ENCODE measurements around the gene DFFB. TPM values are rescaled to one million over a fixed set of nuclear protein-coding genes. Genes with fewer than 3 reads are reported as not detected.

DFFB gene
- total RNA-seq, 1 donor from 2014 or later = 11.3 TPM

DNA sequence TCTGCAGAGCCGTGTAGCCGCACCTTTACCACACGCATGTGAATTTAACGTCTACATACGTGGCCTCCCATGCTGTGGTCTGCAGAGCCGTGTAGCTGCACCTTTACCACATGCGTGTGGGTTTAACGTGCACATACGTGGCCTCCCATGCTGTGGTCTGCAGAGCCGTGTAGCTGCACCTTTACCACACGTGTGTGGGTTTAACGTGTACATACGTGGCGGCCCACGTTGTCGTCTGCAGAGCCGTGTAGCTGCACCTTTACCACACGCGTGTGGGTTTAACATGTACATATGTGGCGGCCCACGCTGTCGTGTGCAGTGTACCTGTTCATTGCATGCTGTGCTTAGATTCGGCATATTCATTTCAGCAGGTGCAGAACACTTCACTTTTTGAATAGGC is 17.5 kb downstream of the DFFB start:
- Mint-ChIP-seq H3K9me3 (peaks cover 9% of the 10 kb centered on the region), H3K4me1 (no peaks in the 10 kb centered on the region), H3K27me3 (ENCODE audit: low read depth) (no peaks in the 10 kb centered on the region), H3K36me3 (ENCODE audit: low read depth) (peaks cover 24% of the 10 kb centered on the region), H3K27ac (ENCODE audit: unreplicated experiment) (no peak overlapping the region), H3K4me3 (no peak overlapping the region)
- TF ChIP-seq, protein P1, sequence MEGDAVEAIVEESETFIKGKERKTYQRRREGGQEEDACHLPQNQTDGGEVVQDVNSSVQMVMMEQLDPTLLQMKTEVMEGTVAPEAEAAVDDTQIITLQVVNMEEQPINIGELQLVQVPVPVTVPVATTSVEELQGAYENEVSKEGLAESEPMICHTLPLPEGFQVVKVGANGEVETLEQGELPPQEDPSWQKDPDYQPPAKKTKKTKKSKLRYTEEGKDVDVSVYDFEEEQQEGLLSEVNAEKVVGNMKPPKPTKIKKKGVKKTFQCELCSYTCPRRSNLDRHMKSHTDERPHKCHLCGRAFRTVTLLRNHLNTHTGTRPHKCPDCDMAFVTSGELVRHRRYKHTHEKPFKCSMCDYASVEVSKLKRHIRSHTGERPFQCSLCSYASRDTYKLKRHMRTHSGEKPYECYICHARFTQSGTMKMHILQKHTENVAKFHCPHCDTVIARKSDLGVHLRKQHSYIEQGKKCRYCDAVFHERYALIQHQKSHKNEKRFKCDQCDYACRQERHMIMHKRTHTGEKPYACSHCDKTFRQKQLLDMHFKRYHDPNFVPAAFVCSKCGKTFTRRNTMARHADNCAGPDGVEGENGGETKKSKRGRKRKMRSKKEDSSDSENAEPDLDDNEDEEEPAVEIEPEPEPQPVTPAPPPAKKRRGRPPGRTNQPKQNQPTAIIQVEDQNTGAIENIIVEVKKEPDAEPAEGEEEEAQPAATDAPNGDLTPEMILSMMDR (conservative IDR thresholded peaks at IDR 0.05) = no peak
- DNase-seq (ENCODE audit: low read depth, low spot score) = no peak

DNA sequence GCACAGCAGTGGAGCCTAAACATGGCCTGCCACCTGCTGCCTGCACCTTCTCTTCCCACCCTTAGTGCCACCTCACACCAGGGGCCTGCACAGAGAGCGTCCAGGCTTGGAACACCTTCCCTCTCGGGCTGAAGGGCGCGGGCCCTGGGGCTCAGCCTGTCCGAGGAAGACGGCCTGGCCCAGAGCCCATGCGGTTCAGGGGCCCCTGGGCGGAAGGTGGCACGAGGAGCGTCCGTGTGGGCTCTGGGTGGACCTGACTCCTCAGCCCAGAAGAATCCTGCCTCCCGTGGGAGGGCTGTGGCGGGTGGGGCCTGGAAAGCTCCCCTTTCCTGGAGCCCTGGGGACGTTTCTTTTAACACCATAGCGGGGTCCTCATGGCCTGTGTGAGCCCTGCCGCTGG is 19.4 kb downstream of the DFFB start:
- Mint-ChIP-seq H3K27ac (ENCODE audit: unreplicated experiment) (no peak overlapping the region), H3K36me3 (ENCODE audit: low read depth) (peaks cover 28% of the 10 kb centered on the region), H3K4me1 (no peaks in the 10 kb centered on the region), H3K9me3 (peaks cover 9% of the 10 kb centered on the region), H3K4me3 (no peak overlapping the region), H3K27me3 (ENCODE audit: low read depth) (no peaks in the 10 kb centered on the region)
- DNase-seq (ENCODE audit: low read depth, low spot score) = no peak
- TF ChIP-seq, protein P1 (conservative IDR thresholded peaks at IDR 0.05) = no peak

DNA sequence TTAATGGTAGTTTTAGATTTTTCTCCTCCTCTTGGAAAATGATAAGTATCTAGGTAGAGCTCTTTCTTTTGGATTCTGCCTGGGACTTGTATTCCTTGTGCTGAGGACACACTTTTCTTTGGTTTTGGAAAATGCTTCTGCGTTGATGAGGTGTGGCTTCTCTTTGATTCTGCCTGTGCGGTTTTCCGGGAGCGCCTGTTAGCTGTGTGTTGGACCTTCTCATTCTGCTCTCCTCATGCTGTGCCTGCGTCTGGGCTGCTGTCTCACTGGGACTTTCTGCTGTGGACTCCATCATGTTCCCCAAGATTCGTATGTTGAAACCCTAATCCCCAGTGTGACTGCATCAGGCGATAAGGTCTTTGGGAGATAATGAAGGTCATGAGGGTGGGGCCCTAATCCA is 21.8 kb downstream of the DFFB start:
- Mint-ChIP-seq H3K36me3 (ENCODE audit: low read depth) (peaks cover 26% of the 10 kb centered on the region), H3K4me3 (no peak overlapping the region), H3K27ac (ENCODE audit: unreplicated experiment) (no peak overlapping the region), H3K9me3 (peaks cover 9% of the 10 kb centered on the region), H3K4me1 (no peaks in the 10 kb centered on the region), H3K27me3 (ENCODE audit: low read depth) (no peaks in the 10 kb centered on the region)
- TF ChIP-seq, protein P1 (conservative IDR thresholded peaks at IDR 0.05) = no peak
- DNase-seq (ENCODE audit: low read depth, low spot score) = no peak

DNA sequence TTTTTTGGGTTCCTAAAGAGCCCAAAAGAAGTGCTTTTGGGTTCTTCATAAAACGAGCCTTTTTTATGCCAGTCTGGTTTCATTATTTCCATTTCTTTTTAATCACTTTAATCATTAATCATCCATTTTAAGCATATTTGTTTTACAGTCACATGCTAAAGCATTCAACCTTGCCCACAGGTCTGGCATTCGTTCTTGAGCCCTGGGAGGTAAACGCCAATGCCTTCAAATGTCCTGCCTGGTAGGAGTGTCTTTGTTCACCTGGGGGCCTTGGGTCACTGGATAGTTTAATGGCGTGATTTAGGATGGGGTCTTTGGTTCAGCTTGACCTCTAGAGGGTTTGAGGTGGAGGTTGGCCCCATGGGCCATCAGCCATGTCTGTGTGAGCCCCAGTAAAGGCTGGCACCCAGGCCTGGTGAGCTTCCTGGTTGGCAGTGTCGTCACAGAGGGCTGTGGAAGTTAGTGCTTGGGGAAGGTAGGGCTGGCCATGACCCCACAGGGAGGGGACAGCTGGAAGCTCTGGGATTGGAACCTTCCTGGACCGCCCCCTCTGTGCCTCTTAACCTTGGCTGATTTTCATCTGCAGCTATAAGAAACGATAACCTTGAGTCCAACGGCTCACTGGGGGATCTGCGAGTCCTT is 22.6 kb downstream of the DFFB start:
- no peak overlapping the region for H3K27ac Mint-ChIP-seq (ENCODE audit: unreplicated experiment)
- H3K9me3 Mint-ChIP-seq = peaks cover 9% of the 10 kb centered on the region
- H3K4me1 Mint-ChIP-seq = no peaks in the 10 kb centered on the region
- H3K4me3 Mint-ChIP-seq = no peak overlapping the region
- H3K27me3 Mint-ChIP-seq (ENCODE audit: low read depth) = no peaks in the 10 kb centered on the region
- peaks cover 26% of the 10 kb centered on the region for H3K36me3 Mint-ChIP-seq (ENCODE audit: low read depth)
- TF ChIP-seq, protein P1 (conservative IDR thresholded peaks at IDR 0.05) = no peak
- no peak for DNase-seq (ENCODE audit: low read depth, low spot score)

DNA sequence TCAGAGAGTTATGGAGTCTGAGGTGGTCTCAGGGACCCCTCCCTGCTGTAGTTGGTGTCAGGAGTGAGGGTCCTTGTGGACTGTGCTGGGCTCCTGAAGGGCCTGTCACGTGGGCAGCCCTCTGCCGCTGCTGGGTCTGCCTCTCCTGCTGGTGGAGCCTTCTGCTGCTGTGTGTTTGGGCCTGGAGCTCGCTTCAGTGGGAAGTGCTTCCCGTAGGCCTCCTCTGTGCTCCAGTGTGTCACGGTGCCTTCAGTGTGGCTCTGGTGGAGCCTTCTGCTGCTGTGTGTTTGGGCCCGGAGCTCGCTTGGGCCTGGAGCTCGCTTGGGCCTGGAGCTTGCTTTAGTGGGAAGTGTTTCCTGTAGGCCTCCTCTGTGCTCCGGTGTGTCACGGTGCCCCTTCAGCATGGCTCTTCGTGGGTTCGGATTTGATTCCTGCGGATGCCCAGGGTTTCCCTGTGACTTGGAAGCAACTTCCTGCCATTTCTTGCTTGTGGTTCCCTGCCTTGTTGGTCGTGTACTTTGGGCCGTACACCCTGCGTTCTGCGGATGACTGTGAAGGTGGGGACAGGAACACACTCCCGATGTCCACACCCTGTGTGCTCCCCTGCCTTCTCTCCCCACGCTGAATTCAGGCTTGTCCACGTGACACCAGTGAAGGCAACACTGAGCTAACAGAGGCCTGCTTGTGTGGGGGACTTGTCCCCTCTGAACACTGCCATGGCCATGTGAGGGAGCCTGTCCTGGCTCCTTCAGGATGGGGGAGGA is 23.3 kb downstream of the DFFB start:
- H3K27me3 Mint-ChIP-seq (ENCODE audit: low read depth) = no peaks in the 10 kb centered on the region
- no peaks in the 10 kb centered on the region for H3K4me1 Mint-ChIP-seq
- no peak overlapping the region for H3K27ac Mint-ChIP-seq (ENCODE audit: unreplicated experiment)
- no peak overlapping the region for H3K4me3 Mint-ChIP-seq
- TF ChIP-seq, protein P1 (conservative IDR thresholded peaks at IDR 0.05) = no peak
- no peak for DNase-seq (ENCODE audit: low read depth, low spot score)
- H3K36me3 Mint-ChIP-seq (ENCODE audit: low read depth) = peaks cover 23% of the 10 kb centered on the region
- H3K9me3 Mint-ChIP-seq = peaks cover 9% of the 10 kb centered on the region

Data from neural crest cell (in vitro differentiated cells).